Transverse colon (tissue), 4 donors: ENCODE measurements around the gene IFNB1. TPM values are rescaled to one million over a fixed set of nuclear protein-coding genes. Genes with fewer than 3 reads are reported as not detected.

ENCODE experiments used
- DNase-seq: peaks from one replicate; pipeline ENCODE4 v3.0.0-alpha.2; 2019
- H3K27ac ChIP-seq, 4 donors: fragments of 200-600 bp; sonication (generic); 2 replicates each; pipeline ENCODE4 v1.5.1; 2016 to 2018; ENCODE audit warnings: inconsistent platforms in 4 of 4
- H3K27me3 ChIP-seq: fragments of 200-600 bp; sonication (generic); 2 replicates; pipeline ENCODE4 v1.5.1; 2017; ENCODE audit warnings: inconsistent platforms
- H3K36me3 ChIP-seq, 4 donors: fragments of 200-600 bp; sonication (generic); 2 replicates each; pipeline ENCODE4 v1.5.1; 2017 to 2019; ENCODE audit warnings: inconsistent platforms in 4 of 4
- H3K4me1 ChIP-seq, 4 donors: fragments of 200-600 bp; sonication (generic); 2 replicates each; pipeline ENCODE4 v1.5.1; 2017 to 2020; ENCODE audit warnings: inconsistent platforms in 4 of 4
- H3K4me3 ChIP-seq, 4 donors: fragments of 200-600 bp; sonication (generic); 1 replicate in 1 of 4; 2 replicates in 3 of 4; pipeline versions ENCODE4 v1.5.1 to v1.6.1; 2017 to 2019; ENCODE audit warnings: inconsistent platforms in 4 of 4
- H3K9me3 ChIP-seq, 2 donors: fragments of 200-600 bp; sonication (generic); 2 replicates each; pipeline ENCODE4 v1.5.1; 2017 to 2019; ENCODE audit warnings: inconsistent platforms in 2 of 2
- EP300 ChIP-seq: sonication (generic); formaldehyde crosslinking; IDR thresholded peaks from one replicate; pipeline ENCODE4 v1.6.1; 2017; ENCODE audit warnings: antibody characterized with exemption, low read depth
- POLR2A ChIP-seq: fragments of 450-650 bp; IDR thresholded peaks from one replicate; pipeline ENCODE4 v1.6.1; 2016; ENCODE audit warnings: antibody characterized with exemption, mild to moderate bottlenecking, moderate library complexity
- POLR2AphosphoS5 ChIP-seq, 3 donors: sonication (generic); formaldehyde crosslinking; IDR thresholded peaks; one replicate each; pipeline ENCODE4 v1.6.1; 2016; ENCODE audit warnings: antibody characterized with exemption in 3 of 3
- WGBS, 2 donors: methylation state at CpG; one replicate each; pipeline ENCODE4 v1.1.5; 2018; ENCODE audit warnings: low coverage in 1 of 2; 5-methylcytosine and 5-hydroxymethylcytosine counted together
- in situ Hi-C, 4 donors: fragments of 200-750 bp; cut with MboI; loops; one replicate each; pipeline versions ENCODE4 v1.15.0 to v1.15.1; 2017; ENCODE audit warnings: low sequenced_read_pairs in 3 of 4, low pct_ligation_motif_present in 1 of 4, low pct_unique_long_range_greater_than_20kb in 1 of 4
- intact Hi-C: fragments of 100-400 bp; cut with DNase I; formaldehyde crosslinking; loops from one replicate; pipeline ENCODE4 v1.15.1; 2023; ENCODE audit warnings: low total_unique reads
- total RNA-seq, 4 donors: library from RNA; depleted of rRNA; stranded (reverse); fragments of >200 nt; gene quantifications; one replicate each; pipeline ENCODE4 v1.1.0, GENCODE V29; 2016
- TF ChIP-seq, protein P1 (sequence below), 5 experiments: fragments of 200-600 bp in 3 of 5; fragments of 450-650 bp in 2 of 5; sonication (generic) in 3 of 5; IDR thresholded peaks; 1 replicate in 2 of 5; 2 replicates in 3 of 5; pipeline ENCODE4 v1.5.1; 2016 to 2017; ENCODE audit warnings: antibody characterized with exemption in 5 of 5, inconsistent platforms in 3 of 5, mild to moderate bottlenecking in 2 of 5, moderate library complexity in 1 of 5

IFNB1 gene
- not detected for total RNA-seq

- Histone ChIP-seq H3K27ac (no peak within 1 kb of the TSS), H3K36me3 (no peaks in the 10 kb centered on the region), H3K9me3 (no peaks in the 10 kb centered on the region), H3K4me3 (no peak within 1 kb of the TSS), H3K4me1 (peaks cover 0 to 4% (median 0%) of the 10 kb centered on the region in 4 donors), H3K27me3 (no peaks in the 10 kb centered on the region)
- intact Hi-C loops (no loop called here), in situ Hi-C loops (loop anchor here in 1 of 4 donors (25.0 kb wide), 1 partner anchor 115 kb away; no protein-coding TSS in a partner anchor)
- TF ChIP-seq EP300 (no peak), POLR2AphosphoS5 (IDR thresholded peaks at IDR 0.05) (no peak)
- DNase-seq: no peak
- 86% methylated on average over 3 of the region's 3 CpGs; no CpG with 5 or more reads in 1 of the 2 donors for WGBS, 2 donors
These were observed at the start of gene IFNB1 for GRCh38 chr9:21077781-21078180. IFNB1 (minus strand) TSS chr9:21077942; CDS start chr9:21077869, 73 bp downstream.

GRCh38 chr9:21121595-21122251 is 44.0 kb upstream of the IFNB1 start:
- 80 to 83% methylated on average over 4 of the region's 4 CpGs for WGBS, 2 donors
- no peak for TF ChIP-seq POLR2AphosphoS5 (IDR thresholded peaks at IDR 0.05)
- TF ChIP-seq EP300: no peak
- no peak for TF ChIP-seq POLR2A
- TF ChIP-seq, protein P1, sequence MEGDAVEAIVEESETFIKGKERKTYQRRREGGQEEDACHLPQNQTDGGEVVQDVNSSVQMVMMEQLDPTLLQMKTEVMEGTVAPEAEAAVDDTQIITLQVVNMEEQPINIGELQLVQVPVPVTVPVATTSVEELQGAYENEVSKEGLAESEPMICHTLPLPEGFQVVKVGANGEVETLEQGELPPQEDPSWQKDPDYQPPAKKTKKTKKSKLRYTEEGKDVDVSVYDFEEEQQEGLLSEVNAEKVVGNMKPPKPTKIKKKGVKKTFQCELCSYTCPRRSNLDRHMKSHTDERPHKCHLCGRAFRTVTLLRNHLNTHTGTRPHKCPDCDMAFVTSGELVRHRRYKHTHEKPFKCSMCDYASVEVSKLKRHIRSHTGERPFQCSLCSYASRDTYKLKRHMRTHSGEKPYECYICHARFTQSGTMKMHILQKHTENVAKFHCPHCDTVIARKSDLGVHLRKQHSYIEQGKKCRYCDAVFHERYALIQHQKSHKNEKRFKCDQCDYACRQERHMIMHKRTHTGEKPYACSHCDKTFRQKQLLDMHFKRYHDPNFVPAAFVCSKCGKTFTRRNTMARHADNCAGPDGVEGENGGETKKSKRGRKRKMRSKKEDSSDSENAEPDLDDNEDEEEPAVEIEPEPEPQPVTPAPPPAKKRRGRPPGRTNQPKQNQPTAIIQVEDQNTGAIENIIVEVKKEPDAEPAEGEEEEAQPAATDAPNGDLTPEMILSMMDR (IDR thresholded peaks at IDR 0.05): no peak
- intact Hi-C loops: no loop called here
- Histone ChIP-seq H3K36me3 (no peaks in the 10 kb centered on the region), H3K4me3 (no peak overlapping the region), H3K9me3 (no peaks in the 10 kb centered on the region), H3K4me1 (no peaks in the 10 kb centered on the region), H3K27ac (no peak overlapping the region), H3K27me3 (no peaks in the 10 kb centered on the region)
- in situ Hi-C loops: loop anchor here (25.0 kb wide), 6 partner anchors 234 to 1634 kb away; no protein-coding TSS in a partner anchor
- DNase-seq: no peak

- Histone ChIP-seq H3K27me3 (no peaks in the 10 kb centered on the region), H3K9me3 (no peaks in the 10 kb centered on the region), H3K27ac (no peak overlapping the region), H3K36me3 (no peaks in the 10 kb centered on the region), H3K4me3 (no peak overlapping the region), H3K4me1 (no peaks in the 10 kb centered on the region)
- intact Hi-C loops (no loop called here), in situ Hi-C loops (loop anchor here (25.0 kb wide), 6 partner anchors 234 to 1634 kb away; no protein-coding TSS in a partner anchor)
- WGBS, 2 donors: 78 to 85% methylated on average over 2 of the region's 2 CpGs
- TF ChIP-seq EP300: no peak
- TF ChIP-seq POLR2AphosphoS5 (IDR thresholded peaks at IDR 0.05): no peak
- no peak for TF ChIP-seq POLR2A
- TF ChIP-seq, protein P1 (IDR thresholded peaks at IDR 0.05): no peak
- DNase-seq: no peak
These were observed 43.3 kb upstream of the IFNB1 start for GRCh38 chr9:21121079-21121478.

DNA sequence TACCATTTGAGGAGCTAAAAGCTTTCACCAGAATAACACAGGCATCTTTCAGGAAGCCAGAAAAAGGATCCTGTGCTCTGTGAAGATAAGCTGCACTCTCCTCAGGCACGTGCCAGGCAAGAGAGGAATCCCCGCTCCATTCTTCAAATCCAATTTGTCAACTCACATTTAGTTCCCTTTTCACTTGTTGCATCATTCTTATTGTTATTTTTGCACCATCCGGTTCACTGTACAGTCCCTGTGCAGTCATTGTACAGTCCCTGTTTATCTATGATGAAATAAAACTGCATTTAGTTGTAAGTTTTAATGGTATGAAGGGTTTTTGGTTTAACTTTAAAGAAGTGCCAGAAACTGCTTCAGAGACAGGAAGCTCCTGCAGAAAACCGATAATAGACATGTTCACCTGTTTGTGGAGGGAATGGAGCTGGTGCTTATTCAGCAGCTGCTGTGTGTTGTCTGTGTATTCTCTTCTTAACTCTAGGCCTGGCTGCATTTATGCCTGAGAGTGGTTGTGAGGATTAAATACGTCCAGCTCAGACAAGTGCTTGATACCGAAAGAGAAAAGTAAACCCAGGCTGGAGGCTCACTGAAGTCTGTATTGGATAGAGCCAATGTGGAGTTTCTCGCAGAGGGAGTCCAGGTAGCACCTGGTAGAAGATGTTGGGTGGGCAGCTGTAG is 41.5 kb upstream of the IFNB1 start:
- WGBS, 2 donors: 69% methylated on average over 6 to 7 of the region's 7 CpGs

More for the DNA sequence above, 41.5 kb upstream of the IFNB1 start:
- TF ChIP-seq POLR2A (no peak), EP300 (no peak), POLR2AphosphoS5 (IDR thresholded peaks at IDR 0.05) (no peak)
- TF ChIP-seq, protein P1 (IDR thresholded peaks at IDR 0.05): no peak
- in situ Hi-C loops: loop anchor here (10.0 to 25.0 kb wide), 7 partner anchors 232 to 1632 kb away; no protein-coding TSS in a partner anchor
- Histone ChIP-seq H3K36me3 (no peaks in the 10 kb centered on the region), H3K4me3 (no peak overlapping the region), H3K27ac (no peak overlapping the region), H3K9me3 (no peaks in the 10 kb centered on the region), H3K4me1 (no peaks in the 10 kb centered on the region), H3K27me3 (no peaks in the 10 kb centered on the region)
- intact Hi-C loops: no loop called here
- no peak for DNase-seq
